Measurements from ENCODE around the gene SEZ6L.

GRCh38 chr22:26383968-26384556 is 214.8 kb downstream of the SEZ6L start:
- TF ChIP-seq ZNF274 (IDR thresholded peaks at IDR 0.05; ENCODE audit: low read depth, low read length) (no peak), YY1 (IDR thresholded peaks at IDR 0.05; ENCODE audit: insufficient read depth, insufficient read length) (no peak)
